Thyroid gland (tissue), 4 donors: ENCODE data around the gene ERFE.

Experiments
- CTCF ChIP-seq, 6 experiments: fragments of 200-600 bp in 3 of 6; fragments of 450-650 bp in 3 of 6; sonication (generic) in 3 of 6; IDR thresholded peaks; one replicate each; pipeline ENCODE4 v1.5.1; 2016 to 2019; ENCODE audit warnings: antibody characterized with exemption in 6 of 6, mild to moderate bottlenecking in 2 of 6, inconsistent platforms in 1 of 6, moderate library complexity in 1 of 6
- POLR2A ChIP-seq, 2 donors: fragments of 450-650 bp; IDR thresholded peaks; one replicate each; pipeline ENCODE4 v1.6.1; 2017; ENCODE audit warnings: antibody characterized with exemption in 2 of 2, mild to moderate bottlenecking in 2 of 2, moderate library complexity in 1 of 2

- TF ChIP-seq CTCF (IDR thresholded peaks at IDR 0.05), result no peak
- no peak for TF ChIP-seq POLR2A (IDR thresholded peaks at IDR 0.05)
Measured at GRCh38 chr2:238155051-238155760, 3.6 kb upstream of the ERFE start.
